PC-9 (cell line): ENCODE results near the gene CD63.

Experiments
- CTCF ChIP-seq: fragments of 200-600 bp; sonication (generic); conservative IDR thresholded peaks from 2 replicates; pipeline ENCODE4 v1.6.1; 2017; ENCODE audit warnings: mixed run types, antibody characterized with exemption, mild to moderate bottlenecking, moderate library complexity
- EZH2 ChIP-seq: fragments of 200-600 bp; sonication (generic); IDR thresholded peaks from 2 replicates; pipeline ENCODE4 v1.8.0; 2017; ENCODE audit warnings: antibody characterized with exemption, low read depth

DNA sequence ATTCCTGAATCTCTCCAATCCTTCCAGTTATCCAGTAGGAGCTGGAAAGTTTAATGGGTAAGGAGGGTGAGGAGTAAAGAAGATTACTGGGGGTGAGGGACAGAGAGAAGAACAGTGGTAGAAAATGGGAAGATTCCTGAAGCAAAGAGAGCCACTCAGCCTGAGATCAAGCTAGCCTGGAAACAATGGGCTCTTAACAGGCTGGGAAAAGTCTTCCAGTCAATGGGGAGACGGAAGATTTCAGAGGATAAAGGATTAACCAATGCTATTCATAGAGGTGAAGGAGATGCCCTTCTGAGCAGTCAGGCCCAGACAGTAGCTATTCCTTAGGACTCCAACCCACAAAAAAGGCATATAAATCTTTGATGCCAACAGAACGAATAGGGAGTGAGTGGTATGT is 28.9 kb upstream of the CD63 start:
- no peak for TF ChIP-seq CTCF
- no peak for TF ChIP-seq EZH2
